ENCODE results near the gene HADHB. TPM values are rescaled to one million over a fixed set of nuclear protein-coding genes. Genes with fewer than 3 reads are reported as not detected.

HADHB gene
- total RNA-seq, 1 donor from 2014 or later, result 105 TPM

DNA sequence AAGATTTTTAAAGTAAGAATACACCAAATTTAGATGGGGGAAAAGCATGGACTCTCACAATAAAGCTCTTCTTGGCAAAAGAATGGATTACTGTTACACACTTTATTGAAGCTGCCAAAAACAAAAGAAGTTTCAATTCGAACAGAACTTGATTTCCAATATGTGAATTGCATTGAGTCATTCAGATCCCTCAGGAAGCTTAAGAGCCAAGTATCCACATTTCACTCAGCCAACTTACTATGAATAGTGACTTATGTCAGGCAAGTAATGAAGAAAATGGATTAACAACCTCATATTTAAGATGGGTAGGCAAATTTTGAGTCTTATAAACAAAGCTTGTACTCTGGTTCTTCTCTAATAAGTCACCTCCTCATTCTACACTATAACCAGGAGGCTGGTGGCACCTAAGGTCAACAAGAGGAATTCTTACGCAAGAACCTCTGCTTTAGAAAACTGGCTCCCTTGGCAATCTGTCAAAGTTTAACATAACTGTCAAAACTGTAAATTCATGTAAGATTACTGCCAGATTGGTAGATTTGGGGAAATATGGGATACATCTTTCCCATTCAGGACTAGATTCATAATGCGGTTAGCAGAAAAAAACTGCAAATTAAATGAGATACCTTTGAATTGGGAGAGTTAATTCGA lies 6.3 kb upstream of the HADHB start:
- Histone ChIP-seq H3K27me3 (ENCODE audit: control insufficient read depth, insufficient read depth, low read length) (no peaks in the 10 kb centered on the region), H3K36me3 (ENCODE audit: control insufficient read depth, insufficient read depth, low read length) (peaks cover 14% of the 10 kb centered on the region), H3K4me3 (ENCODE audit: low read depth, low read length) (no peak overlapping the region)
- FAIRE-seq, result no peak
- TF ChIP-seq, protein P1, sequence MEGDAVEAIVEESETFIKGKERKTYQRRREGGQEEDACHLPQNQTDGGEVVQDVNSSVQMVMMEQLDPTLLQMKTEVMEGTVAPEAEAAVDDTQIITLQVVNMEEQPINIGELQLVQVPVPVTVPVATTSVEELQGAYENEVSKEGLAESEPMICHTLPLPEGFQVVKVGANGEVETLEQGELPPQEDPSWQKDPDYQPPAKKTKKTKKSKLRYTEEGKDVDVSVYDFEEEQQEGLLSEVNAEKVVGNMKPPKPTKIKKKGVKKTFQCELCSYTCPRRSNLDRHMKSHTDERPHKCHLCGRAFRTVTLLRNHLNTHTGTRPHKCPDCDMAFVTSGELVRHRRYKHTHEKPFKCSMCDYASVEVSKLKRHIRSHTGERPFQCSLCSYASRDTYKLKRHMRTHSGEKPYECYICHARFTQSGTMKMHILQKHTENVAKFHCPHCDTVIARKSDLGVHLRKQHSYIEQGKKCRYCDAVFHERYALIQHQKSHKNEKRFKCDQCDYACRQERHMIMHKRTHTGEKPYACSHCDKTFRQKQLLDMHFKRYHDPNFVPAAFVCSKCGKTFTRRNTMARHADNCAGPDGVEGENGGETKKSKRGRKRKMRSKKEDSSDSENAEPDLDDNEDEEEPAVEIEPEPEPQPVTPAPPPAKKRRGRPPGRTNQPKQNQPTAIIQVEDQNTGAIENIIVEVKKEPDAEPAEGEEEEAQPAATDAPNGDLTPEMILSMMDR (IDR thresholded peaks at IDR 0.05; ENCODE audit: insufficient read depth, low read length, severe bottlenecking), result no peak
- peak; percentile 18 for DNase-seq (ENCODE audit: low read depth)

DNA sequence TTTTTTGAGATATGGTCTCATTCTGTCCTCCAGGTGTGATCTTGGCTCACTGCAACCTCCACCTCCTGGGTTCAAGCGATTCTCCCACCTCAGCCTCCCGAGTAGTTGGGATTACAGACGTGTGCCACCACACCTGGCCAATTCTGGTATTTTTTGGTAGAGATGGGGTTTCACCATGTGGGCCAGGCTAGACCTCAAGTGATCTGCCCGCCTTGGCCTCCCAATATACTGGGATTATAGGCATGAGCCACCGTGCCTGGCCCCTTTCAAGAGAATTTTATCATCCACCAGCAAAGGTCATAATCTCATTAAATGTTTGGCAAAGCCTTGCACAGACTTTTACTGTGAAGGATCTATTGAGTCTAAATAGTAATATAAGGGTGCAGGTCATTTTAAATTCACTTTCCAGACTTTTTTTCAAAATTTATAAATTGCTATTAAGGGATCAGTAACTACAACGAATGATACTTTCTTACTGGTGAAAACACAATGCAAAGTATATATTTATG lies 2.8 kb upstream of the HADHB start:
- Histone ChIP-seq H3K36me3 (ENCODE audit: control insufficient read depth, insufficient read depth, low read length) (peaks cover 5% of the 10 kb centered on the region), H3K4me3 (ENCODE audit: low read depth, low read length) (no peak overlapping the region), H3K27me3 (ENCODE audit: control insufficient read depth, insufficient read depth, low read length) (no peaks in the 10 kb centered on the region)
- DNase-seq (ENCODE audit: low read depth) (no peak), FAIRE-seq (no peak)
- TF ChIP-seq, protein P1 (IDR thresholded peaks at IDR 0.05; ENCODE audit: insufficient read depth, low read length, severe bottlenecking), result no peak

- Histone ChIP-seq H3K4me3 (ENCODE audit: low read depth, low read length) (peak overlapping the region; percentile 85), H3K27me3 (ENCODE audit: control insufficient read depth, insufficient read depth, low read length) (no peaks in the 10 kb centered on the region), H3K36me3 (ENCODE audit: control insufficient read depth, insufficient read depth, low read length) (no peaks in the 10 kb centered on the region)
- FAIRE-seq, result no peak
- TF ChIP-seq, protein P1 (IDR thresholded peaks at IDR 0.05; ENCODE audit: insufficient read depth, low read length, severe bottlenecking), result no peak
- peak; percentile 71 for DNase-seq (ENCODE audit: low read depth)
Observed at GRCh38 chr2:26243470-26244308, 1.1 kb upstream of the HADHB start.

DNA sequence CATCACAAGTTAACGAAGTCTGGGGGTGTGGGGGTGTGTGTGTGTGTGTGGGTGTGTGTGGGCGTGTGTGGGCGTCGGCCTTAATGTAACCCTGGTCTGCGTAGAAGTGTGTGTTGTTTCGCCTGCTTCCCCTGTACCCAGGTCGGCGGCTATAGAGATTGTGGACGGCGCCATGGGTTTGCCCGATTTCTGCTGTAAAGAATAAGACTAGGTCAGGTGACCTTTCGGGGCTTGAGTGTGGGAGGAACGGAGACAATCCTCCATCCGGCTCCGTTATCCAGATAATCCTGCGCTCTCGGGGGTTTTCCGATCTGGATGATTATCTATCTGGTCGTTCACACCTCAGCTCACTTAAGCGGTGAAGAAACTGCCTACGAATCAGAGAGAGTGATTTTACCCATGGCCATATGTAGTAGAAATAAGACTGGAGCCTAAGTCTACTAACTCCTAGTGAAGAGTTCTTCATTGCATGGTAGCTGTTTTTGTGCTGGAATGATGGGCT lies 543 bp downstream of the HADHB start:
- H3K36me3 ChIP-seq (ENCODE audit: control insufficient read depth, insufficient read depth, low read length), result no peaks in the 10 kb centered on the region
- peak; percentile 43 for DNase-seq (ENCODE audit: low read depth)
- no peaks in the 10 kb centered on the region for H3K27me3 ChIP-seq (ENCODE audit: control insufficient read depth, insufficient read depth, low read length)
- H3K4me3 ChIP-seq (ENCODE audit: low read depth, low read length), result peak overlapping the region; percentile 85
- TF ChIP-seq, protein P1 (IDR thresholded peaks at IDR 0.05; ENCODE audit: insufficient read depth, low read length, severe bottlenecking), result no peak
- no peak for FAIRE-seq

- Histone ChIP-seq H3K36me3 (ENCODE audit: control insufficient read depth, insufficient read depth, low read length) (no peaks in the 10 kb centered on the region), H3K27me3 (ENCODE audit: control insufficient read depth, insufficient read depth, low read length) (no peaks in the 10 kb centered on the region), H3K4me3 (ENCODE audit: low read depth, low read length) (peak overlapping the region; percentile 85)
- TF ChIP-seq, protein P1 (IDR thresholded peaks at IDR 0.05; ENCODE audit: insufficient read depth, low read length, severe bottlenecking), result no peak
- no peak for DNase-seq (ENCODE audit: low read depth)
- FAIRE-seq, result no peak
Observed at GRCh38 chr2:26245810-26246209, 1.1 kb downstream of the HADHB start.
